OCI-LY7 (cell line): ENCODE data around the gene LIMS1. TPM values are rescaled to one million over a fixed set of nuclear protein-coding genes. Genes with fewer than 3 reads are reported as not detected.

ENCODE experiments used
- BruUV-seq: library from RNA; stranded (reverse); fragments of 400-500 nt; replicated peaks from 2 replicates; lab custom pipeline; 2021; lab: Mats Ljungman, UMichigan
- CTCF ChIA-PET: fragments of 300-600 bp; sonication (Branson Sonifier 250); formaldehyde crosslinking; loops from one replicate; lab custom pipeline; 2022; ENCODE audit warnings: antibody characterized with exemption; ENCODE audit not compliant: unreplicated experiment; lab: Charles Lee
- POLR2A ChIA-PET: fragments of 300-600 bp; sonication (Branson Sonifier 250); formaldehyde crosslinking; loops from one replicate; lab custom pipeline; 2022; ENCODE audit warnings: antibody characterized with exemption; lab: Charles Lee
- DNase-seq: peaks from one replicate; pipeline ENCODE4 v3.0.0-alpha.2; 2015; ENCODE audit warnings: low spot score
- H2AFZ ChIP-seq: fragments of 200-600 bp; sonication (generic), shearing (Covaris generic); 2 replicates; pipeline ENCODE4 v1.6.1; 2014; ENCODE audit warnings: mild to moderate bottlenecking, antibody characterized with exemption, low read length, moderate library complexity
- H3K27ac ChIP-seq: fragments of 200-600 bp; sonication (generic); 2 replicates; pipeline ENCODE4 v1.5.1; 2014; ENCODE audit warnings: mixed run types, low read depth, mild to moderate bottlenecking, moderate library complexity, low read length, inconsistent platforms; ENCODE audit not compliant: poor library complexity, severe bottlenecking
- H3K36me3 ChIP-seq: fragments of 200-600 bp; sonication (generic); 2 replicates; pipeline ENCODE4 v1.6.1; 2014; ENCODE audit warnings: mild to moderate bottlenecking, antibody characterized with exemption, low read length, moderate library complexity, mixed read lengths; ENCODE audit not compliant: insufficient read depth
- H3K4me1 ChIP-seq: fragments of 200-600 bp; sonication (generic); 2 replicates; pipeline ENCODE4 v1.5.1; 2014; ENCODE audit warnings: mild to moderate bottlenecking, low read length; ENCODE audit not compliant: insufficient read depth, poor library complexity, severe bottlenecking
- H3K4me2 ChIP-seq: fragments of 200-600 bp; sonication (generic); 2 replicates; pipeline ENCODE4 v1.6.1; 2014; ENCODE audit warnings: mild to moderate bottlenecking, low read length
- H3K4me3 ChIP-seq: fragments of 200-600 bp; sonication (generic); 2 replicates; pipeline ENCODE4 v1.5.1; 2014; ENCODE audit warnings: mild to moderate bottlenecking, low read depth, low read length; ENCODE audit not compliant: poor library complexity, severe bottlenecking
- H3K79me2 ChIP-seq: fragments of 200-600 bp; sonication (generic); 2 replicates; pipeline ENCODE4 v1.6.1; 2016; ENCODE audit warnings: low read depth, mild to moderate bottlenecking, low read length, moderate library complexity, mixed read lengths; ENCODE audit not compliant: insufficient read depth
- H3K9me2 ChIP-seq: fragments of 200-600 bp; sonication (generic); 2 replicates; pipeline ENCODE4 v1.6.1; 2016; ENCODE audit warnings: mild to moderate bottlenecking, low read length, mixed read lengths; ENCODE audit not compliant: insufficient read depth
- H3K9me3 ChIP-seq: fragments of 200-600 bp; sonication (generic); 2 replicates; pipeline ENCODE4 v1.6.1; 2014; ENCODE audit warnings: mild to moderate bottlenecking, mixed run types, low read length, mixed read lengths
- H4K20me1 ChIP-seq: fragments of 200-600 bp; sonication (generic); 2 replicates; pipeline ENCODE4 v1.6.1; 2014; ENCODE audit warnings: mild to moderate bottlenecking, antibody characterized with exemption, low read length, moderate library complexity, mixed read lengths; ENCODE audit not compliant: insufficient read depth
- CTCF ChIP-seq: fragments of 200-600 bp; sonication (generic); conservative IDR thresholded peaks from 2 replicates; pipeline ENCODE4 v1.5.1; 2014; ENCODE audit warnings: mild to moderate bottlenecking, antibody characterized with exemption, low read length, moderate library complexity, mixed read lengths
- EZH2phosphoT487 ChIP-seq: fragments of 200-600 bp; sonication (generic); IDR thresholded peaks from 2 replicates; pipeline ENCODE4 v1.6.1; 2018; ENCODE audit warnings: low read depth, borderline replicate concordance, mild to moderate bottlenecking, mixed run types, antibody characterized with exemption, low read length, moderate library complexity, mixed read lengths
- intact Hi-C: fragments of 100-400 bp; cut with micrococcal nuclease; formaldehyde crosslinking; loops from one replicate; pipeline ENCODE4 v1.10.0; 2022; ENCODE audit not compliant: unreplicated experiment
- total RNA-seq, 2 experiments: library from RNA; depleted of rRNA in 1 of 2; stranded (reverse); fragments of >200 nt in 1 of 2; shearing (Covaris generic) in 1 of 2; gene quantifications; 2 replicates each; pipeline ENCODE4 v1.2.3, GENCODE V29; 2014 to 2022

LIMS1 gene
- total RNA-seq, 2 experiments from 2014 or later: 53.3 to 74.7 TPM

DNA sequence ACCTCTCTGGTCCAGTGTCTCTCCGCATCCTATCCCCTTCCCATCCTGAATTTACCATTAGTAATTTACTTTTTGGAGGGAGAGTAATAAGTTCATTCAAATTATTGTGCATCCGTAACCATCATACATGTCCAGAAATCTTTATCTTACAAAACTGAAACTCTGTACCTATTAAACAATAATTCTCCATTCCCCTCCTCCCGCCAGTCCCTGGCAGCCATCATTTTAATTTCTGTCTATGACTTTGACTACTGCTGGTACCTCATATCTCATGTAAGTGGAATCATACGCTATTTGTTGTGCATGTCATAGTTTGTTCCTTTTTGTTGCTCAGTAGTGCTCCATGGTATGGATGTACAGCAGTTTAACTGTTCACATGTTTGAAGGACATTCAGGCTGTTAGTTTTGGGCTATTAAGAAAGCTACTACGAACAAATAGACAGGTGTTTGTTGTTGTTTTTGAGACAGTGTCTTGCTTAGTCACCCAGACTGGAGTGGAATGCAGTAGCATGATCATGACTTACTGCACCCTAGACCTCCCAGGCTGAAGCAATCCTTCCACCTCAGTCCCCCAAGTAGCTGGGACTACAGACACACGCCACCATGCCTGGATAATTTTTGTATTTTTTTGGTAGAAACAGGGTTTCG is 2.0 kb downstream of the LIMS1 start:
- POLR2A ChIA-PET: interaction anchor here (1.0 to 1.3 kb wide), 2 partner anchors 13 to 69 kb away, joined by 4 to 7 read pairs; no protein-coding TSS in a partner anchor
- Histone ChIP-seq H3K4me1 (peaks cover 15% of the 10 kb centered on the region), H3K79me2 (peaks cover 13% of the 10 kb centered on the region; the same call in 1 of the 2 replicates), H3K9me2 (no peaks in the 10 kb centered on the region), H3K4me2 (0 out of 2 replicates have a peak overlapping the region, but pooled peaks have one; percentile 93), H3K36me3 (no peaks in the 10 kb centered on the region), H3K27ac (no peak overlapping the region), H3K9me3 (no peaks in the 10 kb centered on the region), H3K4me3 (no peak overlapping the region), H4K20me1 (peaks cover 15% of the 10 kb centered on the region; the same call in 1 of the 2 replicates), H2AFZ (no peak overlapping the region)
- no peak for DNase-seq
- no peak for TF ChIP-seq CTCF
- no peak for TF ChIP-seq EZH2phosphoT487
- CTCF ChIA-PET: no interaction called here
- BruUV-seq: TSS peak; percentile 45
- intact Hi-C loops: no loop called here

- Histone ChIP-seq H4K20me1 (peaks cover 15% of the 10 kb centered on the region; the same call in 1 of the 2 replicates), H3K9me3 (no peaks in the 10 kb centered on the region), H3K4me2 (0 out of 2 replicates have a peak overlapping the region, but pooled peaks have one; percentile 93), H3K9me2 (no peaks in the 10 kb centered on the region), H3K27ac (no peak overlapping the region), H3K36me3 (peaks cover 3% of the 10 kb centered on the region; the same call in 1 of the 2 replicates), H2AFZ (no peak overlapping the region), H3K79me2 (peaks cover 13% of the 10 kb centered on the region; the same call in 1 of the 2 replicates), H3K4me1 (peaks cover 15% of the 10 kb centered on the region), H3K4me3 (no peak overlapping the region)
- BruUV-seq: no TSS peak
- CTCF ChIA-PET: no interaction called here
- DNase-seq: no peak
- POLR2A ChIA-PET: no interaction called here
- TF ChIP-seq EZH2phosphoT487: no peak
- TF ChIP-seq CTCF: no peak
- intact Hi-C loops: no loop called here
Measured at GRCh38 chr2:108536911-108537310, 2.6 kb downstream of the LIMS1 start.

- TF ChIP-seq CTCF (no peak), EZH2phosphoT487 (no peak)
- Histone ChIP-seq H3K79me2 (peaks cover 11% of the 10 kb centered on the region; the same call in 1 of the 2 replicates), H3K9me2 (no peaks in the 10 kb centered on the region), H3K4me3 (no peak overlapping the region), H4K20me1 (peaks cover 15% of the 10 kb centered on the region; the same call in 1 of the 2 replicates), H3K4me2 (no peak overlapping the region), H3K27ac (no peak overlapping the region), H3K9me3 (peaks cover 3% of the 10 kb centered on the region; the same call in 1 of the 2 replicates), H2AFZ (no peak overlapping the region), H3K4me1 (peaks cover 13% of the 10 kb centered on the region), H3K36me3 (peaks cover 14% of the 10 kb centered on the region; the same call in 1 of the 2 replicates)
- intact Hi-C loops: no loop called here
- ChIA-PET CTCF (no interaction called here), POLR2A (interaction anchor here (1.0 kb wide), 1 partner anchor 12 kb away, joined by 3 read pairs; no protein-coding TSS in a partner anchor)
- DNase-seq: no peak
- no TSS peak for BruUV-seq
Measured at GRCh38 chr2:108538000-108538625, 3.8 kb downstream of the LIMS1 start.
